Lower lobe of right lung (tissue), 2 donors: ENCODE measurements around the gene BANF2. TPM values are rescaled to one million over a fixed set of nuclear protein-coding genes. Genes with fewer than 3 reads are reported as not detected.

ENCODE experiments used
- ATAC-seq, 2 donors: fragments of 200-7000 bp; cut with Tn5 transposase; one replicate each; pipeline ENCODE4 v1.9.1; 2020 to 2022; ENCODE audit warnings: mild to moderate bottlenecking in 2 of 2, moderate library complexity in 2 of 2
- DNase-seq: peaks from one replicate; pipeline ENCODE4 v3.0.0-alpha.2; 2020
- H3K27ac ChIP-seq: fragments of 200-600 bp; one replicate; pipeline ENCODE4 v1.8.0; 2022
- H3K27me3 ChIP-seq: fragments of 200-600 bp; one replicate; pipeline ENCODE4 v1.8.0; 2022; ENCODE audit warnings: low read depth
- H3K36me3 ChIP-seq: fragments of 200-600 bp; one replicate; pipeline ENCODE4 v1.8.0; 2022; ENCODE audit warnings: mild to moderate bottlenecking
- H3K4me1 ChIP-seq: fragments of 200-600 bp; one replicate; pipeline ENCODE4 v1.8.0; 2022
- H3K4me3 ChIP-seq: fragments of 200-600 bp; one replicate; pipeline ENCODE4 v1.8.0; 2022; ENCODE audit warnings: mild to moderate bottlenecking
- H3K9me3 ChIP-seq: fragments of 200-600 bp; one replicate; pipeline ENCODE4 v1.8.0; 2022
- intact Hi-C: fragments of 100-400 bp; cut with DNase I; formaldehyde crosslinking; loops from one replicate; pipeline ENCODE4 v1.11.0; 2022
- total RNA-seq: library from RNA; stranded (reverse); fragmentation: NEBNext Ultra II Directional; extraction: Animal tissue kit (Norgen Biotek cat#: 25700); gene quantifications from one replicate; pipeline ENCODE4 v1.2.1, GENCODE V29; 2021
- TF ChIP-seq, protein P1 (sequence below): fragments of 200-600 bp; IDR thresholded peaks from one replicate; pipeline ENCODE4 v1.8.0; 2022; ENCODE audit warnings: antibody characterized with exemption, mild to moderate bottlenecking
- donor health status: DM: no; HTN: yes; CAD: no; lungs with severe emphysema.

The BANF2 gene
- total RNA-seq, 1 donor from 2014 or later: not detected

DNA sequence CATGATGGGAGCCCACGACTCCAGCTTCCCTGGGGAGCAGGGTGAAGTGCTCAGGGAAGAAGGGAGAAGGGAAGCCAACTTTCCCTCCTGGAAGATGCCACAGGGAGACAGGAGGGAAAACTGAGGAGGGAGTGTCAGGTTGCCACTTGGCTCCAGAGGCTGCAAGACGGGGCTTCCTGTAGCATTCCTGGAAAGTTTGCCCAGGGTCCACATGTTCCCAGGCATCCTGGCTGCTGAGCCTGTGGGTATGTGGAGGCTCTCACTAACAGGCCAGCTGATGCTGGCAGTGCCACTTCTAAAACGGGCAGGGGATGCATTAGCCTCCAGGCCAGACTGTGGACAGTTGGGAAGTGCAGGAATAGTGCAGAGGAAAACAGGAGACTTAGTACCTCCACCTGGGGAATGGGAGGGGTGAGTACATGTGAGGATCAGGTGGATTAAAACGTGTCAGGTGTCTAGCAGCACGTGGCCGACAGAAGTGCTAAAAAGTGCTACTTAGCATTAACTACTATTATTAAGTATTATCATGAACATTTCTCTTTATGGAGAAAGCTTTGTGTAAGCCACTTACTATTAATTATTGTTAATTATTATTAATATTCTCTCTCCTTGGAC is 33.2 kb downstream of the BANF2 start:
- ATAC-seq: no peak
- TF ChIP-seq, protein P1, sequence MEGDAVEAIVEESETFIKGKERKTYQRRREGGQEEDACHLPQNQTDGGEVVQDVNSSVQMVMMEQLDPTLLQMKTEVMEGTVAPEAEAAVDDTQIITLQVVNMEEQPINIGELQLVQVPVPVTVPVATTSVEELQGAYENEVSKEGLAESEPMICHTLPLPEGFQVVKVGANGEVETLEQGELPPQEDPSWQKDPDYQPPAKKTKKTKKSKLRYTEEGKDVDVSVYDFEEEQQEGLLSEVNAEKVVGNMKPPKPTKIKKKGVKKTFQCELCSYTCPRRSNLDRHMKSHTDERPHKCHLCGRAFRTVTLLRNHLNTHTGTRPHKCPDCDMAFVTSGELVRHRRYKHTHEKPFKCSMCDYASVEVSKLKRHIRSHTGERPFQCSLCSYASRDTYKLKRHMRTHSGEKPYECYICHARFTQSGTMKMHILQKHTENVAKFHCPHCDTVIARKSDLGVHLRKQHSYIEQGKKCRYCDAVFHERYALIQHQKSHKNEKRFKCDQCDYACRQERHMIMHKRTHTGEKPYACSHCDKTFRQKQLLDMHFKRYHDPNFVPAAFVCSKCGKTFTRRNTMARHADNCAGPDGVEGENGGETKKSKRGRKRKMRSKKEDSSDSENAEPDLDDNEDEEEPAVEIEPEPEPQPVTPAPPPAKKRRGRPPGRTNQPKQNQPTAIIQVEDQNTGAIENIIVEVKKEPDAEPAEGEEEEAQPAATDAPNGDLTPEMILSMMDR: no peak
- intact Hi-C loops: no loop called here

DNA sequence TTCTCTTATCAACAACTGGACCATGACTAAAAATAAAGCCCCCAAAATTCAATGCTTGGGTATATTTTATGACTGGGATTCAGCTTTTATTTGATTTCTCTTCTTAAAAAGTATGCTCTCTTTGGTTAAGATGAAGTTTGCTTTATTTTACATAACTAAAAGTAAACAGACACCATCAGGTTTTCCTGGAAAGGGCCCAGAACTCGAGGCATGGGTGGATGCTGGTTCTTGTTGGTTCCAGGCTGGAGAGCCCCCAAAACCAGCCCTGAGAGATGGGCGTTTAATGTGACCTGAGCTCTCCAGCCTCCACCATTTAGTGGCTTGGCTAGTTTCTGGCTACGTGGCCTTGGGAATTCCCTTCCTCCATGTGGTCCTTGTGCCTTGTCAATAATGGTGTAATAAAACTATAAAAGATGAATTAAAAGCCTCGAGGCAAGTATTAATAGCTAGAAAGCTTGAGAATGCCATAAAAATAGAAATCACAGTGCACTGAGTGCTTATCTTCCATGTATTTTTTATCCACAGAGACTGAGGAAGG is 34.1 kb downstream of the BANF2 start:
- Histone ChIP-seq H3K27me3 (no peaks in the 10 kb centered on the region), H3K27ac (no peak overlapping the region), H3K4me1 (no peaks in the 10 kb centered on the region), H3K9me3 (peaks cover 5% of the 10 kb centered on the region), H3K36me3 (no peaks in the 10 kb centered on the region), H3K4me3 (no peak overlapping the region)
- intact Hi-C loops: no loop called here
- TF ChIP-seq, protein P1: no peak
- ATAC-seq: no peak
- DNase-seq: no peak

More for the DNA sequence above, 33.2 kb downstream of the BANF2 start:
- H3K27ac ChIP-seq: no peak overlapping the region
- no peaks in the 10 kb centered on the region for H3K27me3 ChIP-seq
- no peaks in the 10 kb centered on the region for H3K36me3 ChIP-seq
- DNase-seq: no peak
- no peaks in the 10 kb centered on the region for H3K4me1 ChIP-seq
- no peak overlapping the region for H3K4me3 ChIP-seq
- H3K9me3 ChIP-seq: peaks cover 5% of the 10 kb centered on the region

DNA sequence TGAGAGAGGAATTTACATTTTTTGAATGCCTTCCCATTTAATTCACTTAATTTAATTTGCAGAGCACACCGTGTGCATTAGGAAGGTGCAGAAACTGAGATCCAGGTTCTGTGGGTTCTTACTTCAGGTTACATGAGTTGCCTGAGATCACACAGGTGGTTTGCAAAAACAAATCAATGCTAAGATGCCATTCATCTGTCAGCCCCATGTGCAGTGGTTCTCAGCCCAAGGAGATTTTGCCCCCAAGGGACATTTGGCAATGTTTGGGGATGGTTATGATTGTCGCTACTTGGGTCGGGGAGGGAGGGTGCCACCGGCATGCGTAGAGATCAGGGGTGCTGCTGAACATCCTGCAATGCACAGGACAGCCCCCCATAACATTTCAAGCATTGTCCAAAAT is 34.6 kb downstream of the BANF2 start:
- Histone ChIP-seq H3K36me3 (no peaks in the 10 kb centered on the region), H3K27ac (no peak overlapping the region), H3K4me3 (no peak overlapping the region), H3K9me3 (peaks cover 5% of the 10 kb centered on the region), H3K4me1 (no peaks in the 10 kb centered on the region), H3K27me3 (no peaks in the 10 kb centered on the region)
- intact Hi-C loops: no loop called here
- TF ChIP-seq, protein P1: no peak
- DNase-seq (no peak), ATAC-seq (no peak)

- Histone ChIP-seq H3K27ac (no peak overlapping the region), H3K36me3 (no peaks in the 10 kb centered on the region), H3K9me3 (peaks cover 5% of the 10 kb centered on the region), H3K4me1 (no peaks in the 10 kb centered on the region), H3K4me3 (no peak overlapping the region), H3K27me3 (no peaks in the 10 kb centered on the region)
- intact Hi-C loops: no loop called here
- no peak for DNase-seq
- peak in 1 of 2 donors; percentile 27 for ATAC-seq
- TF ChIP-seq, protein P1: no peak
Observed at GRCh38 chr20:17735206-17735804, 35.5 kb downstream of the BANF2 start.

DNA sequence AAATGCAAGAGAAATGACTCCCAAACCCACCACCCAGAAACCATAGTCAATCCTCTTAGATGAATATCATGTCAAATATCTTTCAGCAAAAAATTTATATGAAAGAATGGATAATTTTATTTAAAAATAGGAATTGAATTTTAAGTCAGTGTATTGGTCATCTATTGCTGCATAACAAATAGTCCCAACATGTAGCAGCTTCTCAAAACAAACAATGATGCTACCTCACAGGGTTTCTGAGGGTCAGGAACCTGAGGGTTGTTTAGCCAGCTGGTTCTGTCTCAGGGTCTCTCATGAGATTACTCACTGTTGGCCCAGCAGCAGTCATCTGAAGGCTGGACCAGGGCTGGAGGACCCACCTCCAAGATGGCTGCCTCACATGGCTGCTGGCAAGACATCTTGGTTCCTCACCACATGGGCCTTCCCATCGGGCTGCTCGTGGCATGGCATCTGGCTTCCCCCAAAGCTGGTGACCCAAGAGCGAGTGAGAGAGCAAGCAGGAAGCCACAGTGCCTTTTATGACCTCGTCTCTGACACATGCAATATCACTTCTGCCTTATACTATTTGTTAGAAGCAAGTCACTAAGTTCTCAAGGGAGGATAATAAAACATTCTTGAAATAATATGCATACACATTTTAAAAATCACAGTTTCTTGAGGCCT is 36.3 kb downstream of the BANF2 start:
- no peak overlapping the region for H3K4me3 ChIP-seq
- H3K27ac ChIP-seq: no peak overlapping the region
- intact Hi-C loops: no loop called here
- TF ChIP-seq, protein P1: no peak
- no peaks in the 10 kb centered on the region for H3K4me1 ChIP-seq
- peaks cover 5% of the 10 kb centered on the region for H3K9me3 ChIP-seq
- no peak for ATAC-seq
- no peaks in the 10 kb centered on the region for H3K27me3 ChIP-seq
- no peak for DNase-seq
- no peaks in the 10 kb centered on the region for H3K36me3 ChIP-seq
